CD4-positive, alpha-beta T cell treated with Interleukin-15 for 4 hours (primary cell): ENCODE measurements around the gene KIF9.
"Not testable (repeated sequence)": the region's sequence is repeated elsewhere in the genome, so short reads cannot be mapped to it uniquely, and the experiment has no call there.

Experiments
- DNase-seq: peaks from one replicate; pipeline ENCODE4 v3.0.0-alpha.2; 2020; ENCODE audit warnings: low spot score

The KIF9 gene

GRCh38 chr3:47294392-47294791, 11.8 kb upstream of the KIF9 start:
- DNase-seq, result no peak

- DNase-seq, result no peak
These were observed 11.2 kb upstream of the KIF9 start for GRCh38 chr3:47293822-47294221.

- DNase-seq, result not testable (repeated sequence)
These were observed 9.3 kb upstream of the KIF9 start for GRCh38 chr3:47291754-47292420.

- DNase-seq, result no peak
These were observed 8.7 kb upstream of the KIF9 start for GRCh38 chr3:47291158-47291753.

- no peak for DNase-seq
These were observed 6.6 kb upstream of the KIF9 start for GRCh38 chr3:47288966-47289910.

- no peak for DNase-seq
These were observed 1.2 kb upstream of the KIF9 start for GRCh38 chr3:47283591-47284364.

- no peak for DNase-seq
These were observed 566 bp upstream of the KIF9 start for GRCh38 chr3:47283193-47283537.

GRCh38 chr3:47280519-47280918, 2.1 kb downstream of the KIF9 start:
- no peak for DNase-seq

- no peak for DNase-seq
These were observed 6.0 kb downstream of the KIF9 start for GRCh38 chr3:47276558-47276957.

- no peak for DNase-seq
These were observed 7.9 kb downstream of the KIF9 start for GRCh38 chr3:47274652-47275051.

GRCh38 chr3:47273564-47273963, 9.0 kb downstream of the KIF9 start:
- no peak for DNase-seq

- no peak for DNase-seq
These were observed 12.1 kb downstream of the KIF9 start for GRCh38 chr3:47270526-47270925.

GRCh38 chr3:47267490-47267824, 15.1 kb downstream of the KIF9 start:
- DNase-seq, result no peak

- peak; percentile 48 for DNase-seq
These were observed 15.7 kb downstream of the KIF9 start for GRCh38 chr3:47266709-47267489.

- no peak for DNase-seq
These were observed 16.7 kb downstream of the KIF9 start for GRCh38 chr3:47265725-47266428.

GRCh38 chr3:47265008-47265407, 17.6 kb downstream of the KIF9 start:
- DNase-seq, result no peak

- no peak for DNase-seq
These were observed 21.3 kb downstream of the KIF9 start for GRCh38 chr3:47261301-47261700.

- DNase-seq, result no peak
These were observed 22.0 kb downstream of the KIF9 start for GRCh38 chr3:47260605-47261004.

GRCh38 chr3:47259114-47259513, 23.5 kb downstream of the KIF9 start:
- no peak for DNase-seq

GRCh38 chr3:47256331-47256730, 26.3 kb downstream of the KIF9 start:
- DNase-seq, result not testable (repeated sequence)

- DNase-seq, result no peak
These were observed 30.9 kb downstream of the KIF9 start for GRCh38 chr3:47251689-47252088.
